Activated T-cell treated with anti-CD3 and anti-CD28 coated beads, Interleukin-2, amount 50 U/mL, for 1 hour (primary cell): ENCODE measurements around the gene ENG.
"Not testable (repeated sequence)": the region's sequence is repeated elsewhere in the genome, so short reads cannot be mapped to it uniquely, and the experiment has no call there.

Experiments used
- DNase-seq: peaks from one replicate; pipeline ENCODE4 v3.0.0-alpha.2; 2020

Gene ENG

DNA sequence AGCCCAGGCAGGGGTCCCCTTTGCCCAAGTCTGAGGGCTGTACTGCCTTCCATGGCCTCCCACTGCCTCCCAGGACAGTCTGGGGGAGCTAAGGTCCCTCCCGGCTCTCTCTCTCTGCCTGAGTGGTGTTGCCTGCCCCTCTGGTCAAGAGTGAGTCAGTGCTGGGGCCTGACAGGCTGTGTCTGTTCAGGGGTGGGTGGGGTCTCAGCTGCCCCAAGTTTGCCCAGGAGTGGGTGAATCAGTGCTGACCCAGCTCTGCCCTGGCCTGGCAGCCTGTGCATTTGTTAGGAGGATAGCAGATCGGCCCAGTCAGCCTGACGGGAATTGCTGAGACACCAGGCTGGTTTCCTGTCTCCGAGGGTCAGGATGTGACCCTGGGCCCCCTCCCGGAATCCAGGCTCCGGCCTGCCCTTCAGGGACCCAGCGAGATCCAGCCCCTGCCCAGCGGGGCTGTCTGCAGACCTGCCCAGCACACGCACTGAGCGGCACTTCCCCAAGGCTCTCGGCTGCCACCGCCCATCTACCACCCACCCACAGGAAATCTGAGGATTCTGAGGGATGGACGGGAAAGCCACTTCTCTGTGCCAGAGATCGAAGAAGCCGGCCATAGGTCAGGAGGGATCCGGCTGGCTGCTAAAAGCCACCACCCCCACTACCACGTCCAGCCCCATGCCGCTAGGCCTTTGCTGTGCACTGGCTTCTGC is 15.9 kb downstream of the ENG start:
- no peak for DNase-seq

DNA sequence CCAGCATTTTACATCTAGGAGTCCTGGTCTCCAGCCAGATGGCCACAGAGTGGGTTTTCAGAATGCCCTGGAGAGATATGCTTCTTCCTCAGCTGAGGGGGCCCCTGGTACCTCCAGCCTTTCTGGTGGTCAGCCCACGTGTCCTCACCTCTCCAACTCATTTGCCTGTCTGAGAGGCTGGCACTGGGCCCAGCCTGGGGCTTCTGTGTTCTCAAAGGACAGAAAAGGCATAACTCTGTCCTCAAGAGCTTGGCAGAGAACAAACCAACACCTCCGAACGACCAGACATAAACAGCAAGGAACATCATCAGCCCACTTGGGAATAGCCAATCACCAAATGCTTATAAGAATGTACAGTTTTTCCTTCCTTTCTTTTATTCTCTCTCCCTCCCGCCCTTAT is 17.1 kb downstream of the ENG start:
- DNase-seq, result no peak

- not testable (repeated sequence) for DNase-seq
Measured at GRCh38 chr9:127836561-127836960, 17.9 kb downstream of the ENG start.

DNA sequence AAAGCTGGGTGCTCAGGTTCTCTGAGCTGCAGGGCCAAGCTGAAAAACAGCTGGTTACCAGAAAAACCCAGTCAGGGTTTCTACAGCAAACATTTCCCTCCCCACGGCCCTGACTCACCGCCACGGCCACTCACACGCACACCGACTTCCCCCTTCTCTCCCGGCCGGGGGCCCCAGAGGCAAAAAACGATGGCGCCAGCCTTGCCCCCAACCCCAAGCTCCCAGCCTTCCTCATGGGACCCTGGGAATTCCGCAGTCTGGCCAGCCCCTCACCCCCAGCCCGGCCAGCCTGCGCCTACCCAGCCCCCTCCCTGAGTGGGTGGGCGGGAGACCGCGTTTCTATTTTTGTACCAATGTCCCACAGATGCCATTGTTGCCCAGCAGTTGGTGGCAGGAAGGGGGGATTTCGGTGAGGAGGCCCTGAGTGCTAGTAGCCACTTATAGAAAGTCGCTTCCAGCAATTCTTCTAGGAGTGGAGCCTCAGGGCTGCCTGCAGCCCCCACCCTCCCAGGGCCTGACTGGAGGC is 18.4 kb downstream of the ENG start:
- DNase-seq, result no peak

DNA sequence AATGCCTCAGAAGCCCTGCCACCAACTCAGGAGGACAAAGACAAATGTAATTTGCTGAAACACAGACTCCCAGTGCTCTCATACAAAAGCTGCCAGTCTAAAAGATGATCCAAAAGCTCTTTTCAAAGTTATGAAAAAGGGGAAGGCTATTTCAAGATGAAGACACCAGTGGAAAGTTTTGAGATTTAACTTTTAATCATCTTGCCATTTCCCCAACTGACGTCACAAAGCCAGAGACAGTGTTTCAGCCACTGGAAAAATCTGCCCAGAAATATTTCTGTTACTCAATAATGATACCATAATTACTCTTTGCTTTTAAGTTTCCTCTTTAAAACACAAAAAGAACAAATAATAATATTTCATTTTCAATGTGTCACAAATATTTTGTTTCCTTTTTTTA is 20.9 kb downstream of the ENG start:
- DNase-seq, result no peak

- no peak for DNase-seq
Measured at GRCh38 chr9:127832248-127832647, 22.2 kb downstream of the ENG start.

- no peak for DNase-seq
Measured at GRCh38 chr9:127829205-127829906, 25.1 kb downstream of the ENG start.

GRCh38 chr9:127828262-127829031 is 26.0 kb downstream of the ENG start:
- no peak for DNase-seq

DNA sequence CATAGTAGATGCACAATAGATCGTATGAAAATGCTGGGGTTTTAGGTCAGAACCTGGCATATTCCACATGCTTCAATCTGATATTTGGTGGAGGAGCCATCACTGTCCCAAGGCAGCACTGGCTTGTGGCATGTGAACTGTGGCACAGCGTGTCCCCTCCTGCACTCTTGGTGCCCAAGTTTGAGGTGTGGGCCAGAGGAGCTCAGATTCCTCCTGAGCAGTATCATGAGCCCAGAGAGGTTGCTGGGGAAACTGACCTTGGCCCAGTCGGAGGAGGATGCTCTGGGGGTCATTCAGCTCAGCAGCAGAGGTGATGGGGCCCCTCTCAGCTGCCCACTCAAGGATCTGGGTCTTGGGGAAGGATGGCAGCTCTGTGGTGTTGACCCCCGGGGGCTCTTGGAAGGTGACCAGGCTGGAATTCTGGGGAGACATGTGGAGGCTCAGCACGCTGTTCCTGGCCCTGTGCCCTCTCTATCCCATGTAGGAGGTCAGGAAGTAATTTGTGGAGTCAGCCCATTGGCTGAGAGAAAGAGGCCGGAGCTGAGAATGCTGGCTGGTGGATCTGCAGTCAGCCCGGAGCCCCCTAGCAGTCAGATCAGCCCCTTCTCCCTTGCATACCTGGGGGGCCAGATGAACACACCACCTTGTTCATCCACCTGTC is 28.1 kb downstream of the ENG start:
- DNase-seq, result no peak

DNA sequence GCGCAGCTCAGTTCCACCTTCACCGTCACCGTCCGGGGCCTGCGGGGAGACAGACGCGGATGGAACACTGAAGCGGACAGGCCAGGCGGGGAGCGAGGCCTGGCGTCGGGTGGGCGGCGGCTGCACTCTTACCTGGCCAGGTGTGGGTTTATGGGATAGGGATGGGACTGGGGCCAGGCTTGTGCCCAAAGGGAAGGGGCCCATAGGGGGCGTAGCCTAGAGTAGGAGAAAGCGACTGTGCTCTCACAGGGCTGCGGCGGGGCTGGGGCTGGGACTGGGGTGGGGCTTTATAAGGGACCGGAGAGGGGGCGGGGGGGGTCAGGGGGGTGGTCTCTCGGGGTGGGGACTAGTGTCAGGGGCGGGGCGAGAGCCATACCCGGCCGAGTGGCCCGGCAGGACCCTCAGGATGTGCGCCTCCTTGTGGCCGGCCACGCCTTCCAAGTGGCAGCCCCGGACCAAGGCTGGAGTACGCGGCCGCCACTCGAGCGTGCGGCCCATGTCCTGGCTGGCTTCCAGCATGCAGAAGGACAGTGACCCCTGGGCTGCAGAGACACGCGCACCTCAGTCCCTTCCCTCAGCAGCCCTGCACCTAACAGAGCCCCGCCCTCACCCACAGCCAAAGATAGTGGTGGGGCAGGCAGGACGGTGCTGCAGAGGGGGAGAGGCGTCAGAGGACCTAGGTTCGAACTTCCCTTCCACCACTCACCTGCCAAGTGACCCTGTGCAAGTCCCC is 29.0 kb downstream of the ENG start:
- DNase-seq, result no peak

DNA sequence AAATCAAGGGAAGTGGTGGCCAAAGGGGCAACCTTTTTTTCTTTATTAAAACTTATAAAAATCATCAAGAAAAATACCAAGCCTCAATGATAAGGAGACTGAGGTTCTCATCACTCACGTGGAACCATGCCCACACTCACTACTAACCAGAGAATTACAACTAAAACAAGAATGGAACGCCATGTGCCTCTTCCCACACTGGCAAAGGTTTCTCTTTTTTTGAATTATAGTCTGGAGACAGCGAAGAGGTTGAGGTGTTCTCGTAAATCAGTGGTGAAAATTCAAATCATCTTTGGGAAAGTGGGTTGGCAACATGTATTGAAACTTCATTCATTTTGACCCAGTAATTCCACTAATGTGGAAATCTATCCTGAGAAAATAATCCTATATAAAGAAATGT is 32.4 kb downstream of the ENG start:
- no peak for DNase-seq

DNA sequence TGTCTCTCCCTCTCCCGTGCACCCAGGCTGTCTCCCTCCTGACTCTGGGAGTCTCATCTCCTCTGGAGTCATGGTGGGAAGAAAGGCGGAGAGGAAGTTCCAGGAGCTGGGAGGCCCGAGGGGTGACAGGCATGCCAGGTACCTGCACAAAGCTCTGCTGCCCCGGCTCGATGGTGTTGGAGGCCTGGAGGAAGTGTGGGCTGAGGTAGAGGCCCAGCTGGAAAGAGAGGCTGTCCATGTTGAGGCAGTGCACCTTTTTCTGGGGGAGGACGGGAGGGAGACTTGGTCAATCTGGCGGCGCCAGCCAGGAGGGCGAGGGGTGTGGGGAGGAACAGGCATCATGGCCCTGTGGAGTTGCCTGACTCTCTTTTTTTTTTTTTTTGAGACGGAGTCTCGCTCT is 35.9 kb downstream of the ENG start:
- DNase-seq, result no peak

DNA sequence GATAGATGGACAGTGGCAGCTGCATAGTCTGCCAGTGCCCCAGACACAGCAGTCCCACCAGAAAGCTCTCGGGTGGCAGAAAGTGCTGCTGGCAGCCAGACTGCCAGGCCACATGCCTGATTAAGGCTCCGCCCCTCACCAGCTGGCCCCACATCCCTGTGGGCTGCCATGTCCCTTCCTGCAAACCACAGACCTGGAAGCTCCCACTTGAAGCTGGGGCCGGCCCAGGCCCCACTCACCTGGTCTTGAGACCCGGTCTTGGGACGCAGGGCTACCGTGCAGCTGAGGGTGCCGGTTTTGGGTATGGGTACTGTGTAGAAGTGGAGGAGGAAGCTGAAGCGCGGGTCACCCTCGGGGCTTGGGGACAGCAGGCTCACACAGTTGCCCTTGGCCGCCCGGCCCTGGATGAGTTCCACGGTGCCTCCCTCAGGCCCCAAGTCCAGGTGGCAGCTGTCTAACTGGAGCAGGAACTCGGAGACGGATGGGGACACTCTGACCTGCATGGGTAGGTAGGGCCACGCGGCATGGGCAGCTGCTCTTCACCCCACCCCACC is 36.5 kb downstream of the ENG start:
- DNase-seq, result no peak

- no peak for DNase-seq
Measured at GRCh38 chr9:127816728-127817127, 37.7 kb downstream of the ENG start.

- no peak for DNase-seq
Measured at GRCh38 chr9:127816362-127816725, 38.1 kb downstream of the ENG start.

- no peak for DNase-seq
Measured at GRCh38 chr9:127815512-127816361, 38.7 kb downstream of the ENG start.

GRCh38 chr9:127814619-127815511 is 39.6 kb downstream of the ENG start:
- DNase-seq, result no peak

DNA sequence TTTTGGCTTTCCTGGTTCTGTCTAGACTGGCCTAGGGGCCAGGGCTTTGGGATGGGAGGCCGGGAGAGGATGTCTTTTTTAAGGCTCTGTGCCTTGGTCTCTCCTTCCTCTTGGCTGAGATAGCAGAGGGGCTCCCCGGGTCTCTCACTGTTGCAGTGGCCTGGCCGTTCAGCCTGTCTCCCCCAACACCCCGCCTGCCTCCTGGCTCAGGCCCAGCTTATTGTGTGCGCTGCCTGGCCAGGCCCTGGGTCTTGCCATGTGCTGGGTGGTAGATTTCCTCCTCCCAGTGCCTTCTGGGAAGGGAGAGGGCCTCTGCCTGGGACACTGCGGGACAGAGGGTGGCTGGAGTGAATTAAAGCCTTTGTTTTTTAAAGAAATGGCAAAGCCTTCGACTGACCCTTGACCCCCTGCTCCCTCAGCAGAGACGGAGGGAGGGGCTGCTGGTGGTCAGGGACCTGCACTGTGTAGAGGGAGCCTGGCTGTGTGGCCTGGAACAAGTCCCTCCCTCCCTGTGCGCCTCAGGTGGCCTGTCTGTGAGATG is 40.7 kb downstream of the ENG start:
- DNase-seq, result no peak

- DNase-seq, result no peak
Measured at GRCh38 chr9:127812936-127813675, 41.4 kb downstream of the ENG start.
